NCI-H1417 treated with DMSO at 0.1 percent for 48 hours (cell line): ENCODE data around the gene TRIM2.

Source experiments
- DNase-seq: peaks from one replicate; lab custom pipeline; 2025; lab: John Stamatoyannopoulos, UW

The TRIM2 gene

GRCh38 chr4:153276971-153277370 is 72.7 kb downstream of the TRIM2 start:
- DNase-seq = no peak

DNA sequence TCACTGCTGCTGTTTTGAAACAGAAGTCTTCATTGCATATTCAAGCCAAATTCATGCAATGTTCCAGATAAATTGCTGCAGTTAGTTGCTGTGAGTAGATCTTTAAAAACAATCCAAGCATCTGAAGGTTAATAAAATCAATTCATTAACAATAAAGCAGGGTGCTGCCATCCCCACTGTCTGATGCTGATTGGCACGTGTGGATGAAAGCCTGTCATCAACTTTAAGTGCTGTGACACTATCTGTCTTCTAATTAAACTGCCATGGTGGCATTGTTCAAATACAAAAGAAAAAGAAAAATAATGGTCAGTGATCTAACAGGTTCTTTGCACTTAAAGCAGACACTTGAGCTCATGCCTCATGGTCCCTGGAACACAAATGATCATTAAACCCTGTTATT is 77.2 kb downstream of the TRIM2 start:
- DNase-seq = peak; percentile 71

DNA sequence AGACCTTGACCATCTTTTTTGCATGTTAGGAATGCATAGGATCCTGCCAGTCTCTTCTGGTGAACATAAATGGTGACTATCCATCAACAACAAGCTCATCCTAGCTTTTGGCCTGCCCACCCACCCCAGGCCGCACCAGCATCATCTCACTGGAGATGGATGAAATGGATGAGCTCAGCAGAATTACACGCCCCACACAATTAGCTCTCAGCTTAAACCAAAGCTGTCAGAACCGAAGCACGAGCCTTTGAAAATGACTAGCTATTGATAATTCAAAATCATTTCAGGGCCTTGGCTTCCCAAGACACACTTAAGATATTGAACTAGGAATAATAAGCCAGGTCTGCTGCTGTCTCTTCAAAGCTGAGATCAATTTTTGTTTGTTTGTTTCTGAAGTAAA is 77.8 kb downstream of the TRIM2 start:
- DNase-seq = no peak

DNA sequence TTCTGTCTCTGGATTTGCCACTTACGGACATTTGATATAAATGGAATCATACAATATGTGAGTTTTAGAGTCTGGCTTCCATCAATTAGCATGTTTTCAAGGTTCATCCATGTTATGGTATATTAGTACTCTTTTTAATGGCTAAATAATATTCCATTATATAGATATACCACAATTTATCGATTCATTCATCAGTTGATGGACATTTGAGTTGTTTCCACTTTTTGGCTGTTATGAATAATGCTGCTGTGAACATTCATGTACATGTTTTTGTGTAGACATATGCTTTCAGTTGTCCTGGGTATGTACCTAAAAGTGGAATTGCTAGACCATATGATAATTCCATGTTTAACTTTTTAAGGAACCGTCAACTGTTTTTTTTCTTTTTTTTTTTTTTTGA is 79.0 kb downstream of the TRIM2 start:
- no peak for DNase-seq

GRCh38 chr4:153290134-153290533 is 85.9 kb downstream of the TRIM2 start:
- DNase-seq = no peak

DNA sequence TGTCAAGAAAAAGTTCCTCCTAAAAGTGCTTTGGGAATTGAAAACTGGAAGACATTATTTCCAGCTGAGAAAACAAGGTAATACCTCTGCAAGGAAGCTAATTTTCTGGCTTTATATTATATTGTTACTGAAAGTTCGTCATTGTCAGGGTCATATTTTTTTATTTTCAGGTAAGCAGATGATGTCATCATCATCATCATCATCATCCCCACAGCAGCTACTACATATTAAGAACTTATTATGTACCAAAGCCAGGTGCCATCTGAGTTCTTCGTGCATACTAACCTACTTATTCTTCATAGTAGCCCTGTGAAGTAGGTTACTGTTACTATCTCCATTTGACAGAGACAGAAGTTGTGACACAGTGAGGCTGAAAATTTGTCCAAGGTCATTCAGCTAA is 87.3 kb downstream of the TRIM2 start:
- no peak for DNase-seq

DNA sequence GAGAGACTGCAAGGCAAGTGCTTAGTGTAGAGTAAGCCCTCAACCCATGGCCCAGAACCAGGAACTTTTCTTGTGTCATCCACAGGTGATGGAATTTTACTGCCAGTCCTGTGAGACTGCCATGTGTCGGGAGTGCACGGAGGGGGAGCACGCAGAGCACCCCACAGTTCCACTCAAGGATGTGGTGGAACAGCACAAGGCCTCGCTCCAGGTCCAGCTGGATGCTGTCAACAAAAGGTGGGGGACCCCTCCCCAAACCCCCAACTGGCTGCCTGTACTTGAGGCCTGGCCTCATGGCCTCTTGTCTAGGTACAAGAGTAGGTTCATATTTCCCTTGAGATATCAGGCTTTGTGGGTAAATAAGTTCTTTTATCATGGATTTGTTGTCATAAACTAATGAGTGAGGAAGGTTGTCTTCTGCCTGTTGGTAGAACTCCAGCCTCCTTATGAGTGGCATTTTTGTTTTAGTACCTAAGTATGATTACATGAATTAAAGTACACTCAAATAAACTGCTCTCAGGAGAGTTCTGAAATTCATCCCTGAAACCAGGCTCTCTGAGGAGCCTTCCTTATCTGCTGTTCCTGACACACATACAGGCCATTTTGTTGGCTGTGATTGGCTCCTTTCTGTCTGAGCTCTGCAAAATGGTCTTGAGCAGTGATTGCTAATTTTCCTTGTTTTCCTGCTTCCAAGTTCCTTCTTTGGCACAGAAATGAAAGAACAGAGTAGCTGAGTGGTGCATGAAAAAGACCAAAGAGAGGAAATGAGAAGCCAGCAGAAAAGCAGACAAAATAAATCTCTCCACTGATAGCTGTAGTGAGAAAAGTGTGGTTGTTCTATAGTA is 88.9 kb downstream of the TRIM2 start:
- DNase-seq = no peak

DNA sequence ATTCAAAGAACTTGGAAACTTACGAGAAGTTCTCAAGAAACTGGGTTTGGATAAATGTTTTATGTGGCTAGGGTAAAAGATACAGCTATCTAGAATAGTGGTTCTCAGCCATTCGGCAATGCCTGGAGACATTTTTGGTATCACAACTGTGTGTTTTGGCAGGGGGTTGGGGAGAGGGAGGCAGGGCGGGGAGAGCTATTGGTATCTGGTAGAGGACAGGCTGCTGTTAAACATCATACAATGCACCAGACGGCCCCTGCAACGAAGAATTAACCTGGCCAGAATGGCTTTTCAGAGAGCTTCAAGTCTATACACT is 89.5 kb downstream of the TRIM2 start:
- no peak for DNase-seq

- no peak for DNase-seq
Measured at GRCh38 chr4:153294631-153295030, 90.4 kb downstream of the TRIM2 start.

- DNase-seq = no peak
Measured at GRCh38 chr4:153295131-153295755, 91.0 kb downstream of the TRIM2 start.

- DNase-seq = no peak
Measured at GRCh38 chr4:153296040-153296823, 92.0 kb downstream of the TRIM2 start.

GRCh38 chr4:153297116-153297515 is 92.9 kb downstream of the TRIM2 start:
- no peak for DNase-seq

DNA sequence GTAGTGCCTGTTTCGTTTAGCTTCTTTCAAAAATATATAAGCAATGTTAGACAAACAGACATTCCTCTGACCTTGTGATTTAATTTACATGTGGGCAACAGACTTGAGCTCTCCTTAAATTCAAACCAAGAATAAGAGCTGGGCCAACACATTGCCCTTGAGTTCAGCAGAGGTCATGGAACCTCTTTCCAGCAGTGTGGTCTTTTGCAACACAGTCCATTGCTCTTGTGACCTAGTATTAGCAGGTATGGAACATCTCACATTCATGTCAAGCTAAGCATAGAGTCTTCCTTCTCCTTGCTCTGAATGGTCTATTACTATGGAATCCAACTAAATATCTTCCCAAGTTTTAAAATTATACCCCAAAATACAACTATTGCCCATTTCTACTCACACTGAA is 106.5 kb downstream of the TRIM2 start:
- no peak for DNase-seq

DNA sequence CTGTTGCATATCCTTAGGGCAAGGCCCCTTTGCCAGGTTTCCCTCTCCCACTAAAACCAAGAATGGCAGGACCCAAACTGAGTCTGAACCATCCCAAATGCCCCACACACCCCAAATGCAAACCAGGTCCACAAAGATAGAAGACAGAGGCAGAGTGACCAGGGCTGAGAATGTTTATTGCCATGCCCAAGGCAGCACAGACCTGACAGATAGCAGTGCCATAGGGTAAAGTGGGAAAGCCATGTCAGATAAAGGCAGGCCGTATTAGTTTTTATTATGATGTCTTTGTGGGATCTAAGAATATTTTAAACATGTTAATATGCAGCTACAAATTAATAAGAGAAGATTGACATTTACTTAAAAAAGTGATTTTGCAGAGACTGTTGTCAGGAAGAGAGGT is 110.7 kb downstream of the TRIM2 start:
- DNase-seq = no peak

- DNase-seq = no peak
Measured at GRCh38 chr4:153318696-153319320, 114.6 kb downstream of the TRIM2 start.

GRCh38 chr4:153322791-153323190 is 118.5 kb downstream of the TRIM2 start:
- DNase-seq = no peak

DNA sequence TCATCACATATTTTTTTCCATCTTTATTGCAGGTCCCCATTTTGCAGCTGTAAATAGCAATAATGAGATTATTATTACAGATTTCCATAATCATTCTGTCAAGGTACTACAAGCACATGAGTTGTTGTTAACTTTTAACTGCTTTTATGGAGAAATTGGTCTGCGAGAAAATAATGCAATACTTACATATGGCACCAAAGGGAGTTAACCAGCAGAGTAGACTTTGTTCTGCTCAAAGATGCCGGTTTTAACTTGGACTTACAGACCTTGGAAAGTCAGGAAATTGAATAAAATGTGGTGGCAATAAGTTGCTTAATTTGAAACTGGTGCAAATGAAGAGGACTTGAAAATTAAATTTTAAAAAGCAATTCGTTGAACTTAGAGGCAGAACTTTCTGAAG is 119.8 kb downstream of the TRIM2 start:
- DNase-seq = no peak

DNA sequence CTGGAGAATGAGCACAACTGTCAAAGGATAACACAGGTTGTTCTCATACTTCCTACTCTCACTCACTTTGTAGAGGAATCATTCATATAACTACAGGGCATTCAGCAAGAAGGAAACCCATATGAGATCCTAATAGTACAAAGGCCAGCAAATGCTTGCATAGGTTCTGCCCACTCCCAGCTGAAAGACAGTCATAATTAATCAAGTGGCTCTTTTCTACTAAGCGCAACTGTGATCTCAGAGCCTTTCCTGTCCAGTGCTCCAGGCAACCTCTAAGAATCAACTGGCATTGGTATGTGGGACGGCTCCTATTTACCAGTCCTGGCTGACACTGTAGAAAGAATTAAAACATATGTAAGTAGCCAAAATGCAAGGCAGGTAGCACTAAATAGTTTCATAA is 121.3 kb downstream of the TRIM2 start:
- no peak for DNase-seq

DNA sequence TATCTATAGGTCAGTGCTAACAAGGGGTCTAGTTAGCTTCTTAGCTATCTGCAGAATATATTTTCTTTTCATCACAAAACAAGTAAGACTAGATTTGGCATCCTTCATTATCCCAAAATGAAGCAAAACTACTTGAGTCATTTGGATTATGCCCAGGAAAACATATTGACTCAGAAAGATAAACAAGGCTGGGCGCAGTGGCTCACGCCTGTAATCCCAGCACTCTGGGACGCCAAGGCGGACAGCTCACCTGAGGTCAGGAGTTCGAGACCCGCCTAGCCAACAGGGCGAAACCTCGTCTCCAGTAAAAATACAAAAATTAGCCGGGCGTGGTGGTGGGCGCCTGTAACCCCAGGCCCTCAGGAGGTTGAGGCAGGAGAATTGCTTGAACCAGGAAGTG is 122.3 kb downstream of the TRIM2 start:
- no peak for DNase-seq

- DNase-seq = no peak
Measured at GRCh38 chr4:153327247-153327646, 123.0 kb downstream of the TRIM2 start.

DNA sequence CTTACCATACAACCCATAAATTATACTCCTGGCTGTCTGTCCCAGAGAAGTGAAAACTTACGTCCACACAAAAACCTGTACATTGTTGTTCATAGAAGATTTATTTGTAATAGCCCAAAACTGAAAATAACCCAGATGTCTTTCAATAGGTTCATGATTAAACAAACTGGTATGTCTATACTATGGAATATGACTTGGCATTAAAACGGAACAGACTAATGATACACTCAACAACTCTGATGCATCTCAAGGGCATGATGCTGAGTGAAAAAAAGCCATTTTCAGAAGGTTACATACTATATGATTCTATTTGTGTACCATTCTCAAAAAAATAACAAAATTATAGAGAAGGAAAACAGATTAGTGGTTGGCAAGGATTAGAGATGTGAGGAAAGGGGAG is 128.7 kb downstream of the TRIM2 start:
- no peak for DNase-seq

- DNase-seq = no peak
Measured at GRCh38 chr4:153333874-153334273, 129.6 kb downstream of the TRIM2 start.

- DNase-seq = no peak
Measured at GRCh38 chr4:153335665-153336064, 131.4 kb downstream of the TRIM2 start.
